WTC11 (cell line): ENCODE data around the gene SIRPG. TPM values are rescaled to one million over a fixed set of nuclear protein-coding genes. Genes with fewer than 3 reads are reported as not detected.

Source experiments
- ATAC-seq: fragments of 200-7000 bp; cut with Tn5 transposase; 2 replicates; pipeline ENCODE4 v1.10.0; 2021; ENCODE audit warnings: mild to moderate bottlenecking, moderate library complexity
- CTCF ChIA-PET: fragments of 300-600 bp; sonication (Branson Sonifier 250); formaldehyde crosslinking; loops from one replicate; lab custom pipeline; 2021; ENCODE audit warnings: antibody characterized with exemption; lab: Charles Lee
- POLR2A ChIA-PET: fragments of 350-600 bp; sonication (Branson Sonifier 250); formaldehyde crosslinking; loops from one replicate; lab custom pipeline; 2021; ENCODE audit warnings: antibody characterized with exemption; lab: Charles Lee
- DNase-seq: peaks from one replicate; pipeline ENCODE4 v3.0.0; 2021; ENCODE audit warnings: low spot score
- H3K27ac Mint-ChIP-seq: 2 replicates; pipeline ENCODE4 v1.8.0; 2021; ENCODE audit warnings: mixed read lengths
- H3K27me3 Mint-ChIP-seq: 2 replicates; pipeline ENCODE4 v1.8.0; 2021; ENCODE audit warnings: low read depth, mild to moderate bottlenecking, moderate library complexity, mixed read lengths
- H3K36me3 Mint-ChIP-seq: 2 replicates; pipeline ENCODE4 v1.8.0; 2021; ENCODE audit warnings: mixed read lengths
- H3K4me1 Mint-ChIP-seq: 2 replicates; pipeline ENCODE4 v1.8.0; 2022; ENCODE audit warnings: mixed read lengths
- H3K4me3 Mint-ChIP-seq: 2 replicates; pipeline ENCODE4 v1.8.0; 2021; ENCODE audit warnings: mild to moderate bottlenecking, moderate library complexity, mixed read lengths
- H3K9me3 Mint-ChIP-seq: 2 replicates; pipeline ENCODE4 v1.8.0; 2021; ENCODE audit warnings: mixed read lengths
- AR ChIP-seq: fragments of 250-450 bp; sonication (Bioruptor Pico); IDR thresholded peaks from 2 replicates; pipeline ENCODE4 v1.9.0; 2021; ENCODE audit warnings: mild to moderate bottlenecking
- ATF1 ChIP-seq: sonication (generic); formaldehyde crosslinking; IDR thresholded peaks from 2 replicates; pipeline ENCODE4 v1.8.1; 2023; ENCODE audit warnings: mild to moderate bottlenecking, moderate library complexity, missing genetic modification reagents
- ATF2 ChIP-seq: sonication (generic); formaldehyde crosslinking; IDR thresholded peaks from 2 replicates; pipeline ENCODE4 v1.8.1; 2022; ENCODE audit warnings: low read depth, missing genetic modification reagents, borderline replicate concordance
- ATF3 ChIP-seq: sonication (generic); formaldehyde crosslinking; conservative IDR thresholded peaks from 2 replicates; pipeline ENCODE4 v1.8.1; 2022; ENCODE audit warnings: mild to moderate bottlenecking, missing genetic modification reagents
- CREB1 ChIP-seq: sonication (generic); formaldehyde crosslinking; IDR thresholded peaks from 2 replicates; pipeline ENCODE4 v1.8.0; 2023; ENCODE audit warnings: mild to moderate bottlenecking, missing genetic modification reagents
- CTCF ChIP-seq: fragments of 200-600 bp; IDR thresholded peaks from 2 replicates; pipeline ENCODE4 v1.8.0; 2022; ENCODE audit warnings: antibody characterized with exemption
- E2F5 ChIP-seq: sonication (generic); formaldehyde crosslinking; IDR thresholded peaks from 2 replicates; pipeline ENCODE4 v1.8.1; 2022; ENCODE audit warnings: mild to moderate bottlenecking, moderate library complexity, missing genetic modification reagents
- JAZF1 ChIP-seq: fragments of 250-450 bp; sonication (Bioruptor Pico); IDR thresholded peaks from 2 replicates; pipeline ENCODE4 v1.9.0; 2021; ENCODE audit warnings: moderate library complexity, mild to moderate bottlenecking, inconsistent platforms
- JUN ChIP-seq: sonication (generic); formaldehyde crosslinking; IDR thresholded peaks from 2 replicates; pipeline ENCODE4 v1.8.0; 2023; ENCODE audit warnings: mild to moderate bottlenecking, missing genetic modification reagents
- MAX ChIP-seq: sonication (generic); formaldehyde crosslinking; IDR thresholded peaks from 2 replicates; pipeline ENCODE4 v1.8.0; 2022; ENCODE audit warnings: mild to moderate bottlenecking, missing genetic modification reagents
- NFE2L1 ChIP-seq: sonication (generic); formaldehyde crosslinking; IDR thresholded peaks from 2 replicates; pipeline ENCODE4 v1.8.1; 2023; ENCODE audit warnings: missing genetic modification reagents
- NR1H2 ChIP-seq: sonication (generic); formaldehyde crosslinking; IDR thresholded peaks from 2 replicates; pipeline ENCODE4 v1.9.0; 2021; ENCODE audit warnings: mild to moderate bottlenecking, moderate library complexity, missing genetic modification reagents
- PREB ChIP-seq: sonication (generic); formaldehyde crosslinking; IDR thresholded peaks from 2 replicates; pipeline ENCODE4 v1.8.1; 2022; ENCODE audit warnings: mild to moderate bottlenecking, missing genetic modification reagents, moderate library complexity, borderline replicate concordance
- PRRX2 ChIP-seq: fragments of 250-450 bp; sonication (Bioruptor Pico); IDR thresholded peaks from 2 replicates; pipeline ENCODE4 v1.8.0; 2021; ENCODE audit warnings: mild to moderate bottlenecking
- RELA ChIP-seq: sonication (generic); formaldehyde crosslinking; IDR thresholded peaks from 2 replicates; pipeline ENCODE4 v1.8.1; 2022; ENCODE audit warnings: missing genetic modification reagents, mild to moderate bottlenecking, borderline replicate concordance
- SMAD4 ChIP-seq: sonication (generic); formaldehyde crosslinking; IDR thresholded peaks from 2 replicates; pipeline ENCODE4 v1.8.0; 2022; ENCODE audit warnings: mild to moderate bottlenecking, missing genetic modification reagents
- TEAD1 ChIP-seq: sonication (generic); formaldehyde crosslinking; IDR thresholded peaks from 2 replicates; pipeline ENCODE4 v1.8.0; 2022; ENCODE audit warnings: mild to moderate bottlenecking, missing genetic modification reagents
- TP53 ChIP-seq: sonication (generic); formaldehyde crosslinking; IDR thresholded peaks from 2 replicates; pipeline ENCODE4 v1.8.1; 2023; ENCODE audit warnings: mild to moderate bottlenecking, missing genetic modification reagents
- USF1 ChIP-seq: sonication (generic); formaldehyde crosslinking; IDR thresholded peaks from 2 replicates; pipeline ENCODE4 v1.8.0; 2022; ENCODE audit warnings: mild to moderate bottlenecking, missing genetic modification reagents
- ZBTB43 ChIP-seq: sonication (generic); formaldehyde crosslinking; IDR thresholded peaks from 2 replicates; pipeline ENCODE4 v1.8.1; 2023; ENCODE audit warnings: mild to moderate bottlenecking, missing genetic modification reagents
- ZNF219 ChIP-seq: sonication (generic); formaldehyde crosslinking; IDR thresholded peaks from 2 replicates; pipeline ENCODE4 v1.8.0; 2023; ENCODE audit warnings: missing genetic modification reagents, mild to moderate bottlenecking, borderline replicate concordance
- ZNF423 ChIP-seq: fragments of 250-450 bp; sonication (Bioruptor Pico); IDR thresholded peaks from 2 replicates; pipeline ENCODE4 v2.1.2; 2022; ENCODE audit warnings: mild to moderate bottlenecking, moderate library complexity
- ZSCAN18 ChIP-seq: fragments of 250-450 bp; sonication (Bioruptor Pico); IDR thresholded peaks from 2 replicates; pipeline ENCODE4 v2.1.2; 2022; ENCODE audit warnings: mild to moderate bottlenecking, moderate library complexity
- total RNA-seq: library from RNA; stranded (reverse); gene quantifications from 3 replicates; pipeline ENCODE4 v1.2.3, GENCODE V29; 2021

SIRPG gene
- total RNA-seq, 1 experiment from 2014 or later = not detected

GRCh38 chr20:1637755-1638154 lies 19.8 kb downstream of the SIRPG start (continued):
- TF ChIP-seq JUN (CRISPR knock-in tag) (no peak), TP53 (CRISPR knock-in tag) (no peak), PREB (CRISPR knock-in tag) (no peak), ZNF219 (no peak), USF1 (CRISPR knock-in tag) (no peak), TEAD1 (CRISPR knock-in tag) (no peak), RELA (CRISPR knock-in tag) (no peak), ATF3 (CRISPR knock-in tag) (no peak)

- ChIA-PET POLR2A (no interaction called here), CTCF (interaction anchor here (1.0 to 2.9 kb wide), 3 partner anchors 10 to 134 kb away, joined by 3 to 17 read pairs (median 9); no protein-coding TSS in a partner anchor)
- peaks cover 5% of the 10 kb centered on the region; the same call in 1 of the 2 replicates for H3K27me3 Mint-ChIP-seq
- no peak for ATAC-seq
- 0 out of 2 replicates have a peak, but pooled peaks cover 3% of the 10 kb centered on the region for H3K9me3 Mint-ChIP-seq
- no peak overlapping the region for H3K27ac Mint-ChIP-seq
- peaks cover 25% of the 10 kb centered on the region for H3K4me1 Mint-ChIP-seq
- H3K36me3 Mint-ChIP-seq = no peaks in the 10 kb centered on the region; the same call in 1 of the 2 replicates
- no peak for DNase-seq
- H3K4me3 Mint-ChIP-seq = no peak overlapping the region
- TF ChIP-seq ATF1 (CRISPR knock-in tag) = no peak
- TF ChIP-seq CTCF = no peak
- no peak for TF ChIP-seq TP53 (CRISPR knock-in tag)
- no peak for TF ChIP-seq AR (CRISPR knock-in tag)
- no peak for TF ChIP-seq ZSCAN18 (CRISPR knock-in tag)
- no peak for TF ChIP-seq JAZF1 (CRISPR knock-in tag)
- TF ChIP-seq ZNF423 (CRISPR knock-in tag) = no peak
- TF ChIP-seq NR1H2 = no peak
- no peak for TF ChIP-seq E2F5 (CRISPR knock-in tag)
- TF ChIP-seq PRRX2 (CRISPR knock-in tag) = no peak
- TF ChIP-seq SMAD4 (CRISPR knock-in tag) = no peak
- no peak for TF ChIP-seq CREB1 (CRISPR knock-in tag)
- TF ChIP-seq JUN (CRISPR knock-in tag) = no peak
- no peak for TF ChIP-seq TEAD1 (CRISPR knock-in tag)
- no peak for TF ChIP-seq MAX (CRISPR knock-in tag)
- no peak for TF ChIP-seq ZBTB43 (CRISPR knock-in tag)
- TF ChIP-seq NFE2L1 = no peak
- no peak for TF ChIP-seq ATF2 (CRISPR knock-in tag)
- TF ChIP-seq, all 79 proteins: peak for 0
Observed at GRCh38 chr20:1637226-1637625, 20.4 kb downstream of the SIRPG start.
